NCI-H1694 (cell line): ENCODE data around the gene DENND2C.

ENCODE experiments used
- DNase-seq: peaks from one replicate; lab custom pipeline; 2025; lab: John Stamatoyannopoulos, UW

DENND2C gene

DNA sequence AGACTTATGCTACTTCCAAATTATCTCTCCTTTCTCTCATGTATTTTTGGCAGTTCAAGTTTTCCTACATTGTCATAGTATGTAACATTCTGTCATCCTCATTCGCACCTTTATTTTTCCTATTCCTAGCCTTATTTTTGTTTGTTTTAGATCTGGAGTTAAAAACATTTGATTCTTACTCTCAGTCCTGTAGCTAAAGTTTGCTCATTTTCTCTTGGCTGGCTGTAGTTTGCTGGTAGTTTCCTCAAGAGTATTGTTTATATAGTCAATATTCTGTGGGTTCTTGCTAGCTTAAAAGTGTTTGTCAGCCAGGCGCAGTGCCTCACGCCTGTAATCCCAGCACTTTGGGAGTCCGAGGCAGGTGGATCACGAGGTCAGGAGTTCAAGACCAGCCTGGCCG, 129.0 kb downstream of the DENND2C start:
- no peak for DNase-seq

DNA sequence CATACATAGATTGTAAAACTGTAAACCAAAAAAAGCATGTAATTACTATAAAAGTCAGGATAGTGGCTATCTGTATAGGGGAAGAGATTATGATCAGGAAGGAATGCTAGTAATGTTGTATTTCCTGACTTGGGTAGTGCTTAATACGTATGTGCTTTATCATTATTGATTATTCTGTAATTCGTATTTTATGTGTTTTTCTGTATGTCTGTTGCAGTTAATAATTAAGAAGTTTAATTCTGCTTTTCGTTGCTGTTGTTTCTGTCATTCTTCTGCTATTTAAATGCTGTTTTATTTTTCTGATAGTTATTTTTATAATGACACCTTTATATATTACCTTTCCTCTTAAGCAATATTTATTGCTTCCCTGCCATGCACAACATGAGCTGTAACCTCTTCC, 129.6 kb downstream of the DENND2C start:
- DNase-seq: no peak

DNA sequence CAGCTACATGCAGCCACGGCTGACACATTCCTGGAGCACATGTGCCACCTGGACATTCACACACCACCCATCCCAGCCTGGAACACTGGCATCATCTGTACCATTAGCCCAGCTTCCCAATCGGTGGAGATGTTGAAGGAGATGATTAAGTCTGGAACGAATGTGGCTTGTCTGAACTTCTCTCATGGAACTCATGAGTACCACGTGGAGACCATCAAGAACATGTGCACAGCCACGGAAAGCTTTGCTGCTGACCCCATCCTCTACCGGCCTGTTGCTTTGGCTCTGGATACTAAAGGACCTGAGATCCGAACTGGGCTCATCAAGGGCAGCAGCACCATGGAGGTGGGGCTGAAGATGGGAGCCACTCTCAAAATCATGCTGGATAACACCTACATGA, 133.8 kb downstream of the DENND2C start:
- DNase-seq: no peak

DNA sequence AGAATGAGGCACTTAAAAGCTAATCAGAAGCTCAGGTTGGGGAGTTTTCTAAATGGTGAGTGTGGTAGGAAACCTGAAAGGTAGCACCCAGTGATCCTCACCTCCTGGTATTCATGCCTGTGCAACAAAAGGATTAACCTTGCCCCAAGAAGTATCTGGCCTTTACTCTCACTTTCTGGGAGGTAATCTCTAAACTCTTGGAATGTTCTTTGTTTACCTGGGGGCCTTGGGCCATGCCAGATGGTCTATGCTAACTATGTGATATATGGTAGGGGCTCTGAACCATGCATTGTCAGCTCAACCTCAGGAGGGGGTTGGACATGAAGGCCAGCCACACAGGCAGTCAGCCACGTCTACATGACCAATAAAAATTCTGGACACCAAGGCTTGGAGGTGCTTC, 134.4 kb downstream of the DENND2C start:
- DNase-seq: no peak
